ENCODE results near the gene MRO. TPM values are rescaled to one million over a fixed set of nuclear protein-coding genes. Genes with fewer than 3 reads are reported as not detected.

MRO gene
- total RNA-seq = 10 to 100 TPM in 3 of 4 donors, 1 to 10 TPM in 1; 3.9 to 13.3 (median 11.2) TPM

- Histone ChIP-seq H3K9me3 (no peaks in the 10 kb centered on the region), H3K27me3 (no peaks in the 10 kb centered on the region), H3K4me3 (replicated peaks in 1 of 3) (peak within 1 kb of the TSS in 2 of 3 donors; percentile 4 to 17), H3K4me1 (peaks cover 41 to 46% of the 10 kb centered on the region in 2 donors), H3K36me3 (no peaks in the 10 kb centered on the region), H3K27ac (peak within 1 kb of the TSS; percentile 71 to 87 (median 83))
- whole genome bisulfite sequencing, 2 donors = 3% methylated on average over 24 of the region's 24 CpGs
- intact Hi-C loops (cut with DNase I) = loop anchor here (10.0 kb wide), 3 partner anchors 55 to 215 kb away; partner anchors contain the start of genes ELAC1, ME2 and SMAD4
- no peak for TF ChIP-seq POLR2A (IDR thresholded peaks at IDR 0.05)
- peak; percentile 58 to 97 (median 92) for TF ChIP-seq CTCF (IDR thresholded peaks at IDR 0.05)
- peak; percentile 88 to 89 for DNase-seq
Observed at GRCh38 chr18:50819728-50820378, at the start of gene MRO. Gene MRO (minus strand): TSS chr18:50820016. CDS start chr18:50809400, 10,616 bp downstream.

- TF ChIP-seq CTCF (IDR thresholded peaks at IDR 0.05) (no peak), POLR2A (IDR thresholded peaks at IDR 0.05) (peak in 1 of 2 donors; percentile 7)
- H3K36me3 ChIP-seq = no peaks in the 10 kb centered on the region
- peaks cover 0 to 20% of the 10 kb centered on the region in 2 donors for H3K4me1 ChIP-seq
- peak; percentile 48 to 54 for DNase-seq
- no peaks in the 10 kb centered on the region for H3K9me3 ChIP-seq
- no peaks in the 10 kb centered on the region for H3K27me3 ChIP-seq
- intact Hi-C loops (cut with DNase I) = no loop called here
- H3K4me3 ChIP-seq (replicated peaks in 1 of 3) = no peak overlapping the region
- WGBS, 2 donors = 70 to 73% methylated on average over 4 of the region's 4 CpGs
- H3K27ac ChIP-seq = peak overlapping the region; percentile 45 to 83 (median 57)
Observed at GRCh38 chr18:50869150-50869549, 49.3 kb upstream of the MRO start.

- H3K36me3 ChIP-seq = no peaks in the 10 kb centered on the region
- no peak for DNase-seq
- H3K27me3 ChIP-seq = no peaks in the 10 kb centered on the region
- H3K4me3 ChIP-seq (replicated peaks in 1 of 3) = no peak overlapping the region
- peaks cover 0 to 20% of the 10 kb centered on the region in 2 donors for H3K4me1 ChIP-seq
- TF ChIP-seq CTCF (IDR thresholded peaks at IDR 0.05) = peak in 3 of 6 experiments; percentile 37 to 66 (median 57)
- TF ChIP-seq POLR2A (IDR thresholded peaks at IDR 0.05) = no peak
- intact Hi-C loops (cut with DNase I) = no loop called here
- H3K9me3 ChIP-seq = no peaks in the 10 kb centered on the region
- no peak overlapping the region for H3K27ac ChIP-seq
Observed at GRCh38 chr18:50866765-50867164, 46.9 kb upstream of the MRO start.

- no peak overlapping the region for H3K27ac ChIP-seq
- no peak overlapping the region for H3K4me3 ChIP-seq (replicated peaks in 1 of 3)
- TF ChIP-seq POLR2A (IDR thresholded peaks at IDR 0.05) (no peak), CTCF (IDR thresholded peaks at IDR 0.05) (no peak)
- no peak for DNase-seq
- no peaks in the 10 kb centered on the region for H3K9me3 ChIP-seq
- WGBS, 2 donors = 76 to 77% methylated on average over 4 of the region's 4 CpGs
- H3K36me3 ChIP-seq = no peaks in the 10 kb centered on the region
- peaks cover 0 to 4% of the 10 kb centered on the region in 2 donors for H3K4me1 ChIP-seq
- H3K27me3 ChIP-seq = no peaks in the 10 kb centered on the region
- intact Hi-C loops (cut with DNase I) = no loop called here
Observed at GRCh38 chr18:50863840-50864375, 44.1 kb upstream of the MRO start.

- Histone ChIP-seq H3K27me3 (no peaks in the 10 kb centered on the region), H3K36me3 (no peaks in the 10 kb centered on the region), H3K9me3 (no peaks in the 10 kb centered on the region), H3K27ac (no peak overlapping the region), H3K4me1 (no peaks in the 10 kb centered on the region), H3K4me3 (replicated peaks in 1 of 3) (no peak overlapping the region)
- TF ChIP-seq POLR2A (IDR thresholded peaks at IDR 0.05) = no peak
- TF ChIP-seq CTCF (IDR thresholded peaks at IDR 0.05) = no peak
- no peak for DNase-seq
- WGBS, 2 donors = 74 to 90% methylated on average over 2 of the region's 2 CpGs
- intact Hi-C loops (cut with DNase I) = no loop called here
Observed at GRCh38 chr18:50862401-50862800, 42.6 kb upstream of the MRO start.

Data from thyroid gland (tissue), 4 donors.